K562 (cell line): ENCODE data around the gene CAMK2B. TPM values are rescaled to one million over a fixed set of nuclear protein-coding genes. Genes with fewer than 3 reads are reported as not detected.

Experiments used
- ATAC-seq: fragments of 200-7000 bp; cut with Tn5 transposase; 3 replicates; pipeline ENCODE4 v1.9.1; 2020; ENCODE audit warnings: moderate library complexity
- BruUV-seq: library from RNA; stranded (reverse); fragments of 400-500 nt; replicated peaks from 2 replicates; lab custom pipeline; 2021; lab: Mats Ljungman, UMichigan
- CTCF ChIA-PET: fragments of 300-600 bp; formaldehyde crosslinking; extraction: SDS; loops from one replicate; lab custom pipeline; 2021; ENCODE audit warnings: low intra/inter-chr PET ratio; lab: Yijun Ruan, JAX
- POLR2A ChIA-PET: fragments of 300-600, 350-650 bp; sonication (Branson Sonifier 250); formaldehyde crosslinking; extraction: SDS; loops from one replicate; lab custom pipeline; 2021; ENCODE audit warnings: antibody characterized with exemption, inconsistent platforms; lab: Yijun Ruan, JAX
- DNase-seq, 4 experiments: peaks; one replicate each; pipeline versions ENCODE4 v3.0.0 to v3.0.0-alpha.2; 2011 to 2018; ENCODE audit warnings: low spot score in 3 of 4, mixed read lengths in 3 of 4; ENCODE audit errors: extremely low read depth in 1 of 4
- FAIRE-seq: peaks from 2 replicates; lab custom pipeline; 2011; peaks lifted over from hg19 to GRCh38; lab: Jason Lieb, UNC
- H2AFZ ChIP-seq: 2 replicates; pipeline ENCODE4 v1.6.0; 2011; ENCODE audit warnings: low read depth, low read length, control low read depth, inconsistent platforms
- H3K27ac ChIP-seq: fragments of 200-600 bp; 3 replicates; pipeline ENCODE4 v1.8.0; 2011; ENCODE audit warnings: low read depth, mild to moderate bottlenecking, control low read depth, inconsistent platforms, low read length, moderate library complexity, mixed read lengths; ENCODE audit errors: extremely low read depth
- H3K27me3 ChIP-seq, 2 experiments: fragments of 300-600 bp in 1 of 2; 2 replicates in 1 of 2; 3 replicates in 1 of 2; pipeline versions ENCODE4 v1.6.0 to v1.8.0; 2011; ENCODE audit warnings: inconsistent platforms in 2 of 2, low read length in 2 of 2, mild to moderate bottlenecking in 1 of 2, mixed read lengths in 1 of 2, moderate library complexity in 1 of 2; ENCODE audit not compliant: control insufficient read depth in 2 of 2, insufficient read depth in 2 of 2
- H3K36me3 ChIP-seq: fragments of 300-600 bp; 3 replicates; pipeline ENCODE4 v1.8.0; 2011; ENCODE audit warnings: mild to moderate bottlenecking, low read length, inconsistent platforms; ENCODE audit not compliant: control insufficient read depth, insufficient read depth
- H3K4me1 ChIP-seq, 2 experiments: fragments of 200-600 bp in 1 of 2; replicated peaks in 1 of 2; 2 replicates in 1 of 2; 3 replicates in 1 of 2; pipeline versions ENCODE4 v1.5.1 to v1.8.0; 2011; ENCODE audit warnings: inconsistent platforms in 2 of 2, low read length in 2 of 2, mild to moderate bottlenecking in 1 of 2, mixed read lengths in 1 of 2, moderate library complexity in 1 of 2; ENCODE audit not compliant: control insufficient read depth in 2 of 2, insufficient read depth in 2 of 2
- H3K4me2 ChIP-seq: 2 replicates; pipeline ENCODE4 v1.6.1; 2011; ENCODE audit warnings: low read length, control low read depth, inconsistent platforms, mixed read lengths; ENCODE audit not compliant: insufficient read depth
- H3K4me3 ChIP-seq: fragments of 200-600 bp; sonication (generic), shearing (Covaris generic); 2 replicates; pipeline ENCODE4 v1.5.1; 2016; ENCODE audit warnings: control low read depth, inconsistent platforms
- H3K79me2 ChIP-seq: fragments of 200-600 bp; 3 replicates; pipeline ENCODE4 v1.8.0; 2011; ENCODE audit warnings: low read length, inconsistent platforms; ENCODE audit not compliant: control insufficient read depth, insufficient read depth
- H3K9ac ChIP-seq, 2 experiments: 2 replicates each; pipeline versions ENCODE4 v1.6.0 to v1.6.1; 2011; ENCODE audit warnings: low read depth in 2 of 2, low read length in 2 of 2, control low read depth in 1 of 2, inconsistent platforms in 1 of 2, mild to moderate bottlenecking in 1 of 2, mixed read lengths in 1 of 2; ENCODE audit not compliant: insufficient read depth in 1 of 2
- H3K9me1 ChIP-seq: one replicate; pipeline ENCODE4 v1.6.0; 2011; ENCODE audit warnings: inconsistent platforms, mild to moderate bottlenecking, low read length, moderate library complexity; ENCODE audit not compliant: control insufficient read depth, insufficient read depth
- H3K9me3 ChIP-seq: replicated peaks from 2 replicates; pipeline ENCODE4 v1.5.1; 2011; ENCODE audit warnings: low read depth, low read length, inconsistent platforms; ENCODE audit not compliant: control insufficient read depth, insufficient read depth
- H4K20me1 ChIP-seq: replicated peaks from 2 replicates; pipeline ENCODE4 v1.6.1; 2011; ENCODE audit warnings: low read length, inconsistent platforms, mixed read lengths; ENCODE audit not compliant: control insufficient read depth, insufficient read depth
- BCLAF1 ChIP-seq, 2 experiments: fragments of 450-650 bp in 1 of 2; IDR thresholded peaks; 2 replicates each; pipeline ENCODE4 v1.6.1; 2011 to 2017; ENCODE audit warnings: low read depth in 2 of 2, antibody characterized with exemption in 1 of 2, borderline replicate concordance in 1 of 2, low read length in 1 of 2, mild to moderate bottlenecking in 1 of 2, mixed read lengths in 1 of 2; ENCODE audit not compliant: control insufficient read depth in 1 of 2
- E2F6 ChIP-seq, 2 experiments: IDR thresholded peaks; 2 replicates each; pipeline ENCODE4 v1.6.1; 2011; ENCODE audit warnings: borderline replicate concordance in 1 of 2, control low read depth in 1 of 2, low read depth in 1 of 2, low read length in 1 of 2, mild to moderate bottlenecking in 1 of 2, mixed read lengths in 1 of 2, moderate library complexity in 1 of 2; ENCODE audit not compliant: insufficient read depth in 1 of 2, insufficient read length in 1 of 2, poor library complexity in 1 of 2, severe bottlenecking in 1 of 2; ENCODE audit errors: extremely low read depth in 1 of 2
- MAX ChIP-seq: sonication (generic); formaldehyde crosslinking; IDR thresholded peaks from 2 replicates; pipeline ENCODE4 v1.9.0; 2022; ENCODE audit warnings: mild to moderate bottlenecking, missing genetic modification reagents
- ZBTB17 ChIP-seq: fragments of 450-650 bp; formaldehyde crosslinking; IDR thresholded peaks from 2 replicates; pipeline ENCODE4 v1.4.0; 2020; ENCODE audit warnings: mild to moderate bottlenecking
- WGBS: fragments of 100-300 bp; shearing (Covaris generic); methylation state at CpG from one replicate; pipeline ENCODE4 v1.1.6; 2016; ENCODE audit warnings: low coverage, mixed read lengths; ENCODE audit not compliant: insufficient coverage; ENCODE audit errors: missing lambda C conversion rate; 5-methylcytosine and 5-hydroxymethylcytosine counted together
- in situ Hi-C: fragments of 300-500 bp; cut with MboI; formaldehyde crosslinking; loops from 4 replicates; pipeline ENCODE4 v1.15.0; 2018; ENCODE audit warnings: inconsistent platforms, mixed read lengths
- intact Hi-C: fragments of 100-400 bp; cut with micrococcal nuclease; formaldehyde crosslinking; loops from 2 replicates; pipeline ENCODE4 v1.14.2; 2022
- polyA plus RNA-seq, 8 experiments: library from polyadenylated mRNA; depleted of rRNA in 4 of 8; stranded (reverse) in 5 of 8; unstranded in 3 of 8; fragments of >200 nt; fragmentation: Nextera tagmentation in 2 of 8; fragmentation: Illumina TruSeq in 1 of 8; extraction: Ambion mirVana in 2 of 8; extraction: Trizol in 1 of 8; gene quantifications; 2 replicates each; pipeline versions ENCODE4 v1.2.1 to v1.2.3, GENCODE V29; 2011 to 2014; ENCODE audit warnings: inconsistent platforms in 1 of 8, missing spikeins in 1 of 8
- total RNA-seq, 7 experiments: library from RNA; depleted of rRNA in 6 of 7; stranded (reverse); fragments of >200 nt in 6 of 7; fragmentation: Illumina TruSeq in 2 of 7; extraction: Trizol in 2 of 7; gene quantifications; 2 replicates each; pipeline versions ENCODE4 v1.2.1 to v1.2.3, GENCODE V29; 2011 to 2021; ENCODE audit warnings: low replicate concordance in 1 of 7

CAMK2B gene
- total and polyA plus RNA-seq, 9 of the 15 experiments (the other 6 are each of a cell fraction or from before 2014, with no cell fraction given) = 0.04 to 0.09 (median 0.05) TPM; not detected in 4

GRCh38 chr7:44279731-44280505 is 45.5 kb downstream of the CAMK2B start:
- DNase-seq (peak in 3 of 4 experiments; percentile 34 to 40 (median 39)), ATAC-seq (no peak; the same call in 2 of the 3 replicates), FAIRE-seq (no peak)
- ChIA-PET POLR2A (interaction anchor here (0.6 to 1.0 kb wide), 6 partner anchors 11 to 293 kb away, joined by 3 to 5 read pairs (median 3); no protein-coding TSS in a partner anchor), CTCF (no interaction called here)
- Histone ChIP-seq H4K20me1 (no peaks in the 10 kb centered on the region; the same call in none of the 2 replicates), H3K4me2 (no peak overlapping the region), H3K9ac (peak overlapping the region in 1 of 2 experiments; percentile 31; a peak in 1 of 4 replicates), H3K9me1 (no peaks in the 10 kb centered on the region), H3K4me3 (no peak overlapping the region), H3K27ac (no peak overlapping the region), H3K27me3 (peaks cover 42 to 91% of the 10 kb centered on the region in 2 experiments; a peak in 4 of 5 replicates), H3K36me3 (no peaks in the 10 kb centered on the region), H3K9me3 (no peaks in the 10 kb centered on the region), H2AFZ (no peak overlapping the region), H3K79me2 (no peaks in the 10 kb centered on the region), H3K4me1 (peaks cover 0 to 42% of the 10 kb centered on the region in 2 experiments; a peak in 4 of 5 replicates)
- intact Hi-C loops = no loop called here
- 2% methylated on average over 15 of the region's 15 CpGs for WGBS
- TF ChIP-seq ZBTB17 (CRISPR knock-in tag) = no peak
- TF ChIP-seq MAX = peak; percentile 37; the same call in 1 of the 2 replicates
- TF ChIP-seq E2F6 (IDR thresholded peaks at IDR 0.05; ENCODE audit: borderline replicate concordance in 1 of 2, extremely low read depth in 1 of 2, insufficient read depth in 1 of 2, insufficient read length in 1 of 2, low read depth in 1 of 2, low read length in 1 of 2, poor library complexity in 1 of 2, severe bottlenecking in 1 of 2) = peak in 1 of 2 experiments; percentile 18
- no peak for TF ChIP-seq BCLAF1 (IDR thresholded peaks at IDR 0.05; ENCODE audit: borderline replicate concordance in 1 of 2, control insufficient read depth in 1 of 2, low read depth in 2 of 2, low read length in 1 of 2)
- in situ Hi-C loops = no loop called here
- no TSS peak for BruUV-seq
